CD14-positive monocyte (primary cell): ENCODE results near the gene BRIP1. TPM values are rescaled to one million over a fixed set of nuclear protein-coding genes. Genes with fewer than 3 reads are reported as not detected.

Source experiments
- DNase-seq, 3 donors: peaks; one replicate each; pipeline ENCODE4 v3.0.0-alpha.2; 2011 to 2022
- H2AFZ ChIP-seq: 2 replicates; pipeline ENCODE4 v1.6.0; 2012; ENCODE audit warnings: mild to moderate bottlenecking, low read depth, low read length, inconsistent platforms; ENCODE audit not compliant: insufficient read depth, poor library complexity, severe bottlenecking
- H3K27ac ChIP-seq, 2 donors: 1 replicate in 1 of 2; 2 replicates in 1 of 2; pipeline ENCODE4 v1.5.1; 2012 to 2013; ENCODE audit warnings: low read length in 2 of 2, control low read depth in 1 of 2, inconsistent platforms in 1 of 2, low read depth in 1 of 2, mild to moderate bottlenecking in 1 of 2
- H3K27me3 ChIP-seq, 2 donors: one replicate each; pipeline versions ENCODE4 v1.6.0 to v1.6.1; 2011 to 2013; ENCODE audit warnings: low read length in 2 of 2; ENCODE audit not compliant: control insufficient read depth in 2 of 2, insufficient read depth in 2 of 2
- H3K36me3 ChIP-seq, 2 donors: replicated peaks in 1 of 2; 1 replicate in 1 of 2; 2 replicates in 1 of 2; pipeline versions ENCODE4 v1.5.1 to v1.6.1; 2012 to 2013; ENCODE audit warnings: low read length in 2 of 2, control low read depth in 1 of 2, inconsistent platforms in 1 of 2, mild to moderate bottlenecking in 1 of 2; ENCODE audit not compliant: insufficient read depth in 2 of 2, control insufficient read depth in 1 of 2
- H3K4me1 ChIP-seq, 2 donors: 1 replicate in 1 of 2; 2 replicates in 1 of 2; pipeline versions ENCODE4 v1.5.1 to v1.6.1; 2012 to 2013; ENCODE audit warnings: low read length in 2 of 2, control low read depth in 1 of 2, inconsistent platforms in 1 of 2, mild to moderate bottlenecking in 1 of 2, moderate library complexity in 1 of 2; ENCODE audit not compliant: insufficient read depth in 2 of 2, control insufficient read depth in 1 of 2
- H3K4me2 ChIP-seq: replicated peaks from 2 replicates; pipeline ENCODE3; 2012; ENCODE audit warnings: low read length, moderate library complexity, mild to moderate bottlenecking; ENCODE audit not compliant: poor library complexity, severe bottlenecking; ENCODE audit errors: extremely low read depth
- H3K4me3 ChIP-seq, 3 experiments: fragments of 200-600 bp in 1 of 3; sonication (generic) in 1 of 3; replicated peaks in 1 of 3; 1 replicate in 2 of 3; 2 replicates in 1 of 3; pipeline ENCODE4 v1.5.1; 2011 to 2013; ENCODE audit warnings: low read length in 3 of 3, mild to moderate bottlenecking in 3 of 3, control low read depth in 2 of 3, low read depth in 2 of 3, inconsistent platforms in 1 of 3, moderate library complexity in 1 of 3
- H3K79me2 ChIP-seq: 2 replicates; pipeline ENCODE4 v1.6.0; 2012; ENCODE audit warnings: mild to moderate bottlenecking, control low read depth, inconsistent platforms, low read length, moderate library complexity; ENCODE audit not compliant: insufficient read depth
- H3K9ac ChIP-seq: 2 replicates; pipeline ENCODE4 v1.6.0; 2017; ENCODE audit warnings: low read length, mild to moderate bottlenecking; ENCODE audit not compliant: insufficient read depth, poor library complexity, severe bottlenecking
- H3K9me3 ChIP-seq, 2 donors: replicated peaks in 1 of 2; 1 replicate in 1 of 2; 2 replicates in 1 of 2; pipeline versions ENCODE4 v1.5.1 to v1.6.1; 2012 to 2013; ENCODE audit warnings: low read length in 2 of 2, control low read depth in 1 of 2; ENCODE audit not compliant: control insufficient read depth in 1 of 2, insufficient read depth in 1 of 2
- H4K20me1 ChIP-seq: 2 replicates; pipeline ENCODE4 v1.6.0; 2012; ENCODE audit warnings: mild to moderate bottlenecking, low read length, control low read depth, moderate library complexity; ENCODE audit not compliant: insufficient read depth
- H3K27ac Mint-ChIP-seq, 7 donors: one replicate each; pipeline ENCODE4 v1.8.0; 2020; ENCODE audit warnings: mild to moderate bottlenecking in 7 of 7, mixed read lengths in 7 of 7, moderate library complexity in 6 of 7, inconsistent platforms in 2 of 7
- H3K27me3 Mint-ChIP-seq, 3 donors: one replicate each; pipeline ENCODE4 v1.8.0; 2021 to 2022; ENCODE audit warnings: low read depth in 3 of 3, mild to moderate bottlenecking in 3 of 3, mixed read lengths in 3 of 3, moderate library complexity in 3 of 3, inconsistent platforms in 1 of 3
- H3K36me3 Mint-ChIP-seq, 2 donors: one replicate each; pipeline ENCODE4 v1.8.0; 2020; ENCODE audit warnings: mixed read lengths in 2 of 2, inconsistent platforms in 1 of 2, mild to moderate bottlenecking in 1 of 2
- H3K4me1 Mint-ChIP-seq: one replicate; pipeline ENCODE4 v1.8.0; 2020; ENCODE audit warnings: mild to moderate bottlenecking, mixed read lengths
- H3K4me3 Mint-ChIP-seq, 2 donors: one replicate each; pipeline ENCODE4 v1.8.0; 2020; ENCODE audit warnings: mild to moderate bottlenecking in 2 of 2, mixed read lengths in 2 of 2, moderate library complexity in 1 of 2
- H3K9me3 Mint-ChIP-seq, 7 donors: one replicate each; pipeline ENCODE4 v1.8.0; 2020 to 2022; ENCODE audit warnings: mixed read lengths in 7 of 7, mild to moderate bottlenecking in 6 of 7, moderate library complexity in 6 of 7, inconsistent platforms in 2 of 7
- WGBS: methylation state at CpG from one replicate; pipeline ENCODE4 v1.1.5; 2013; ENCODE audit warnings: missing lambda C conversion rate; ENCODE audit not compliant: insufficient coverage; 5-methylcytosine and 5-hydroxymethylcytosine counted together
- intact Hi-C, 2 donors: fragments of 100-400 bp; cut with micrococcal nuclease; formaldehyde crosslinking; loops; one replicate each; pipeline versions ENCODE4 v1.15.0 to v1.15.1; 2023
- polyA plus RNA-seq, 3 donors: library from polyadenylated mRNA; depleted of rRNA in 1 of 3; unstranded in 2 of 3; stranded (reverse) in 1 of 3; fragments of 300-500 nt in 2 of 3; fragments of >200 nt in 1 of 3; fragmentation: Illumina TruSeq in 2 of 3; gene quantifications; 1 replicate in 2 of 3; 2 replicates in 1 of 3; pipeline ENCODE4 v1.2.3, GENCODE V29; 2012 to 2021
- TF ChIP-seq, protein P1 (sequence below): fragments of 200-600 bp; IDR thresholded peaks from one replicate; pipeline ENCODE4 v1.8.0; 2022; ENCODE audit warnings: antibody characterized with exemption, mild to moderate bottlenecking

Gene BRIP1
- polyA plus RNA-seq, 3 donors: 0.11 to 0.12 TPM; not detected in 1

GRCh38 chr17:61647047-61647446 lies 216.3 kb downstream of the BRIP1 start:
- no peaks in the 10 kb centered on the region for H3K36me3 ChIP-seq
- H3K9me3 Mint-ChIP-seq: peaks cover 5 to 19% (median 11%) of the 10 kb centered on the region in 7 donors
- H3K4me3 ChIP-seq: no peak overlapping the region
- H3K27ac Mint-ChIP-seq: no peak overlapping the region
- no peak overlapping the region for H3K4me3 Mint-ChIP-seq
- intact Hi-C loops: no loop called here
- no peaks in the 10 kb centered on the region for H3K4me1 Mint-ChIP-seq
- H3K9me3 ChIP-seq: peaks cover 0 to 7% of the 10 kb centered on the region in 2 donors
- H3K79me2 ChIP-seq: no peaks in the 10 kb centered on the region
- H3K27ac ChIP-seq: no peak overlapping the region
- no peaks in the 10 kb centered on the region for H3K36me3 Mint-ChIP-seq
- no peaks in the 10 kb centered on the region for H3K4me1 ChIP-seq
- no peaks in the 10 kb centered on the region for H3K27me3 ChIP-seq
- H2AFZ ChIP-seq: no peak overlapping the region
- WGBS: no CpG with 5 or more reads among the region's 2 CpGs
- DNase-seq: no peak
- H3K9ac ChIP-seq: no peak overlapping the region
- no peaks in the 10 kb centered on the region for H4K20me1 ChIP-seq
- no peak overlapping the region for H3K4me2 ChIP-seq
- TF ChIP-seq, protein P1, sequence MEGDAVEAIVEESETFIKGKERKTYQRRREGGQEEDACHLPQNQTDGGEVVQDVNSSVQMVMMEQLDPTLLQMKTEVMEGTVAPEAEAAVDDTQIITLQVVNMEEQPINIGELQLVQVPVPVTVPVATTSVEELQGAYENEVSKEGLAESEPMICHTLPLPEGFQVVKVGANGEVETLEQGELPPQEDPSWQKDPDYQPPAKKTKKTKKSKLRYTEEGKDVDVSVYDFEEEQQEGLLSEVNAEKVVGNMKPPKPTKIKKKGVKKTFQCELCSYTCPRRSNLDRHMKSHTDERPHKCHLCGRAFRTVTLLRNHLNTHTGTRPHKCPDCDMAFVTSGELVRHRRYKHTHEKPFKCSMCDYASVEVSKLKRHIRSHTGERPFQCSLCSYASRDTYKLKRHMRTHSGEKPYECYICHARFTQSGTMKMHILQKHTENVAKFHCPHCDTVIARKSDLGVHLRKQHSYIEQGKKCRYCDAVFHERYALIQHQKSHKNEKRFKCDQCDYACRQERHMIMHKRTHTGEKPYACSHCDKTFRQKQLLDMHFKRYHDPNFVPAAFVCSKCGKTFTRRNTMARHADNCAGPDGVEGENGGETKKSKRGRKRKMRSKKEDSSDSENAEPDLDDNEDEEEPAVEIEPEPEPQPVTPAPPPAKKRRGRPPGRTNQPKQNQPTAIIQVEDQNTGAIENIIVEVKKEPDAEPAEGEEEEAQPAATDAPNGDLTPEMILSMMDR: no peak
- peaks cover 0 to 4% (median 3%) of the 10 kb centered on the region in 3 donors for H3K27me3 Mint-ChIP-seq

- peaks cover 2 to 14% (median 5%) of the 10 kb centered on the region in 7 donors for H3K9me3 Mint-ChIP-seq
- TF ChIP-seq, protein P1: no peak
- no peak overlapping the region for H2AFZ ChIP-seq
- no peaks in the 10 kb centered on the region for H3K79me2 ChIP-seq
- H3K27me3 Mint-ChIP-seq: peaks cover 0 to 4% (median 3%) of the 10 kb centered on the region in 3 donors
- peaks cover 0 to 7% of the 10 kb centered on the region in 2 donors for H3K9me3 ChIP-seq
- intact Hi-C loops: no loop called here
- no peaks in the 10 kb centered on the region for H3K4me1 ChIP-seq
- H3K36me3 ChIP-seq: no peaks in the 10 kb centered on the region
- H3K4me3 ChIP-seq: no peak overlapping the region
- no peaks in the 10 kb centered on the region for H3K4me1 Mint-ChIP-seq
- H3K9ac ChIP-seq: no peak overlapping the region
- no peak overlapping the region for H3K4me2 ChIP-seq
- H3K27ac ChIP-seq: no peak overlapping the region
- H3K4me3 Mint-ChIP-seq: no peak overlapping the region
- no peaks in the 10 kb centered on the region for H3K36me3 Mint-ChIP-seq
- H4K20me1 ChIP-seq: no peaks in the 10 kb centered on the region
- H3K27me3 ChIP-seq: no peaks in the 10 kb centered on the region
- no peak overlapping the region for H3K27ac Mint-ChIP-seq
- DNase-seq: no peak
Observed at GRCh38 chr17:61646482-61646881, 216.8 kb downstream of the BRIP1 start.
